Activated T-cell treated with anti-CD3 and anti-CD28 coated beads, Interleukin-2, amount 50 U/mL, for 24 hours (primary cell): ENCODE results near the gene PUM2.

Source experiments
- DNase-seq: peaks from one replicate; pipeline ENCODE4 v3.0.0-alpha.2; 2020
- H3K27ac Mint-ChIP-seq: 2 replicates; pipeline ENCODE4 v1.8.0; 2020; ENCODE audit warnings: mild to moderate bottlenecking, mixed read lengths
- H3K27me3 Mint-ChIP-seq: 2 replicates; pipeline ENCODE4 v1.8.0; 2020; ENCODE audit warnings: mixed read lengths
- H3K36me3 Mint-ChIP-seq: 2 replicates; pipeline ENCODE4 v1.8.0; 2020; ENCODE audit warnings: low read depth, mixed read lengths
- H3K4me1 Mint-ChIP-seq: 2 replicates; pipeline ENCODE4 v1.8.0; 2020; ENCODE audit warnings: low read depth, mixed read lengths
- H3K4me3 Mint-ChIP-seq: 2 replicates; pipeline ENCODE4 v1.8.0; 2020; ENCODE audit warnings: mild to moderate bottlenecking, moderate library complexity, mixed read lengths
- H3K9me3 Mint-ChIP-seq: 2 replicates; pipeline ENCODE4 v1.8.0; 2020; ENCODE audit warnings: mixed read lengths

Gene PUM2

GRCh38 chr2:20343128-20343527, 7.5 kb downstream of the PUM2 start:
- peaks cover 68% of the 10 kb centered on the region for H3K36me3 Mint-ChIP-seq
- no peak for DNase-seq
- peak overlapping the region; percentile 40 for H3K27ac Mint-ChIP-seq
- no peaks in the 10 kb centered on the region for H3K9me3 Mint-ChIP-seq
- no peaks in the 10 kb centered on the region for H3K27me3 Mint-ChIP-seq
- H3K4me1 Mint-ChIP-seq = peaks cover 81% of the 10 kb centered on the region
- no peak overlapping the region for H3K4me3 Mint-ChIP-seq

GRCh38 chr2:20339012-20339411, 11.6 kb downstream of the PUM2 start:
- no peaks in the 10 kb centered on the region for H3K9me3 Mint-ChIP-seq

GRCh38 chr2:20334605-20335203, 15.9 kb downstream of the PUM2 start:
- peaks cover 75% of the 10 kb centered on the region for H3K36me3 Mint-ChIP-seq
- peak overlapping the region; percentile 1 for H3K4me3 Mint-ChIP-seq
- peaks cover 10% of the 10 kb centered on the region for H3K9me3 Mint-ChIP-seq
- no peaks in the 10 kb centered on the region for H3K27me3 Mint-ChIP-seq
- H3K27ac Mint-ChIP-seq = peak overlapping the region; percentile 79
- DNase-seq = no peak
- peaks cover 84% of the 10 kb centered on the region for H3K4me1 Mint-ChIP-seq

More at GRCh38 chr2:20339012-20339411, 11.6 kb downstream of the PUM2 start:
- no peak overlapping the region for H3K4me3 Mint-ChIP-seq
- peaks cover 56% of the 10 kb centered on the region for H3K36me3 Mint-ChIP-seq
- no peaks in the 10 kb centered on the region for H3K27me3 Mint-ChIP-seq
- peaks cover 84% of the 10 kb centered on the region for H3K4me1 Mint-ChIP-seq
- DNase-seq = no peak
- H3K27ac Mint-ChIP-seq = no peak overlapping the region

- H3K4me3 Mint-ChIP-seq = no peak overlapping the region
- H3K9me3 Mint-ChIP-seq = peaks cover 10% of the 10 kb centered on the region
- H3K36me3 Mint-ChIP-seq = peaks cover 77% of the 10 kb centered on the region
- no peaks in the 10 kb centered on the region for H3K27me3 Mint-ChIP-seq
- H3K27ac Mint-ChIP-seq = peak overlapping the region; percentile 47
- DNase-seq = no peak
- peaks cover 83% of the 10 kb centered on the region for H3K4me1 Mint-ChIP-seq
These were observed 16.9 kb downstream of the PUM2 start for GRCh38 chr2:20333738-20334137.

- Mint-ChIP-seq H3K9me3 (peaks cover 10% of the 10 kb centered on the region), H3K27ac (peak overlapping the region; percentile 23), H3K4me3 (no peak overlapping the region), H3K27me3 (no peaks in the 10 kb centered on the region), H3K36me3 (peaks cover 90% of the 10 kb centered on the region), H3K4me1 (peaks cover 79% of the 10 kb centered on the region)
- no peak for DNase-seq
These were observed 20.5 kb downstream of the PUM2 start for GRCh38 chr2:20330192-20330591.

GRCh38 chr2:20327370-20327769, 23.3 kb downstream of the PUM2 start:
- Mint-ChIP-seq H3K27ac (peak overlapping the region; percentile 72), H3K9me3 (peaks cover 10% of the 10 kb centered on the region), H3K4me3 (no peak overlapping the region), H3K36me3 (peaks cover 95% of the 10 kb centered on the region), H3K4me1 (peaks cover 80% of the 10 kb centered on the region), H3K27me3 (no peaks in the 10 kb centered on the region)
- DNase-seq = no peak

DNA sequence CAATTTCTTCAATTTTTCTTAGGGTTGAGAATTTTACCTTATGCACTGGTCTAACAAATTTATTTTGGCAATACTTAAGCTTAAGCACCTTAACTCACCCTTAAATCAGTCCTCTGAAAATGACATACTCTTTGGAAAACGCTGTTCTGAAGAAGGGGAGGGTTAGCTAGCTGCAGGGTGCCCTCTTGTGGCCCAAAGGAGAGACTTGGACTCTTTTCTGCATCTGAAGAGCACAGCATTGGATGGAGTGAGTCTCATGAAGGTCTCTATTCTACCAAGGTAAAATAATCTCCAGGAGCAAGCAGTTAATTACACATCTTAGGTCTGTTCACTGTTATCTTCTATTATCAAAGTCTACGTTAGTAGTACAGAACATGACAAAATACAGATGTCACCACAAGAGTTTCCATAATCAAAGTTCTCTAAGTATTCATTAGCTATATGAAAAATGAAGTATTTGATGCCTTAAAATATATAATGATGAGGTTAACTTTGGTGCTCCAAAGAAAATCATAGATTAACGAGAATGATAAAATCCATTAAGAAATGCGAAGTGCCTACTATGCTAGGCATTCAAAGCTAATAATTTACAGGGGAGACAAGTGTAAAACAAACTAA, 24.4 kb downstream of the PUM2 start:
- Mint-ChIP-seq H3K4me3 (no peak overlapping the region), H3K27ac (peak overlapping the region; percentile 72), H3K4me1 (peaks cover 78% of the 10 kb centered on the region), H3K9me3 (peaks cover 6% of the 10 kb centered on the region), H3K27me3 (no peaks in the 10 kb centered on the region), H3K36me3 (peaks cover 92% of the 10 kb centered on the region)
- peak; percentile 55 for DNase-seq

GRCh38 chr2:20322527-20323300, 27.9 kb downstream of the PUM2 start:
- Mint-ChIP-seq H3K4me3 (no peak overlapping the region), H3K27me3 (no peaks in the 10 kb centered on the region), H3K36me3 (peaks cover 91% of the 10 kb centered on the region), H3K4me1 (peaks cover 67% of the 10 kb centered on the region), H3K27ac (peak overlapping the region; percentile 69), H3K9me3 (no peaks in the 10 kb centered on the region)
- DNase-seq = no peak

- no peak for DNase-seq
- Mint-ChIP-seq H3K27me3 (no peaks in the 10 kb centered on the region), H3K9me3 (no peaks in the 10 kb centered on the region), H3K4me3 (no peak overlapping the region), H3K36me3 (peaks cover 85% of the 10 kb centered on the region), H3K27ac (peak overlapping the region; percentile 64), H3K4me1 (peaks cover 56% of the 10 kb centered on the region)
These were observed 33.0 kb downstream of the PUM2 start for GRCh38 chr2:20317690-20318089.

GRCh38 chr2:20317197-20317596, 33.4 kb downstream of the PUM2 start:
- H3K4me1 Mint-ChIP-seq = peaks cover 55% of the 10 kb centered on the region
- peaks cover 84% of the 10 kb centered on the region for H3K36me3 Mint-ChIP-seq
- H3K4me3 Mint-ChIP-seq = no peak overlapping the region
- DNase-seq = no peak
- H3K9me3 Mint-ChIP-seq = no peaks in the 10 kb centered on the region
- peak overlapping the region; percentile 58 for H3K27ac Mint-ChIP-seq
- H3K27me3 Mint-ChIP-seq = no peaks in the 10 kb centered on the region

GRCh38 chr2:20314562-20315501, 35.8 kb downstream of the PUM2 start:
- peaks cover 85% of the 10 kb centered on the region for H3K36me3 Mint-ChIP-seq
- H3K9me3 Mint-ChIP-seq = no peaks in the 10 kb centered on the region
- peaks cover 45% of the 10 kb centered on the region for H3K4me1 Mint-ChIP-seq
- no peak for DNase-seq
- H3K4me3 Mint-ChIP-seq = no peak overlapping the region
- peak overlapping the region; percentile 34 for H3K27ac Mint-ChIP-seq
- no peaks in the 10 kb centered on the region for H3K27me3 Mint-ChIP-seq

GRCh38 chr2:20313659-20314058, 37.0 kb downstream of the PUM2 start:
- peaks cover 38% of the 10 kb centered on the region for H3K4me1 Mint-ChIP-seq
- H3K27ac Mint-ChIP-seq = no peak overlapping the region
- H3K36me3 Mint-ChIP-seq = peaks cover 85% of the 10 kb centered on the region
- no peaks in the 10 kb centered on the region for H3K9me3 Mint-ChIP-seq
- H3K27me3 Mint-ChIP-seq = no peaks in the 10 kb centered on the region
- H3K4me3 Mint-ChIP-seq = no peak overlapping the region
- DNase-seq = no peak

DNA sequence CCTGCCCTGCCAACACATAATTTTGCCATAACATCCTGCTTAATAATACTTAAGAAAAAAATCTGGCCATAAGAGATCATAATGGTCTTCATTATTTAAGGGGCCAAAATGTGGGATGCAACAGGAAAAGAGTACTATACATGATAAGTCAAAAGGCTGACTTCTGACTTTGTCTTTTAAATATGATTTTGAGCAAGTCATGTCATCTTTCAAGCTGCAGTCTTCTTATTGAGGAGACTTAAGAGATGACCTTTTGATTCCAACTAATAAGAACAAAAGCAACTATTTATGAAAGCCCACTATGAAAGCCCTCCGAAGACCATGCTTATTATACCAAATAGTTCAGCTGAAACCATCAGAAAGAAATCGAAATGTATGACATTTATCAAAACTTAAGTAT, 41.6 kb downstream of the PUM2 start:
- H3K9me3 Mint-ChIP-seq = no peaks in the 10 kb centered on the region
- H3K36me3 Mint-ChIP-seq = peaks cover 89% of the 10 kb centered on the region
- peak overlapping the region; percentile 64 for H3K27ac Mint-ChIP-seq
- H3K4me3 Mint-ChIP-seq = no peak overlapping the region
- peaks cover 21% of the 10 kb centered on the region for H3K4me1 Mint-ChIP-seq
- H3K27me3 Mint-ChIP-seq = no peaks in the 10 kb centered on the region
- DNase-seq = no peak

- H3K4me1 Mint-ChIP-seq = peaks cover 16% of the 10 kb centered on the region
- peaks cover 92% of the 10 kb centered on the region for H3K36me3 Mint-ChIP-seq
- H3K4me3 Mint-ChIP-seq = no peak overlapping the region
- no peak for DNase-seq
- no peaks in the 10 kb centered on the region for H3K27me3 Mint-ChIP-seq
- H3K9me3 Mint-ChIP-seq = no peaks in the 10 kb centered on the region
- H3K27ac Mint-ChIP-seq = peak overlapping the region; percentile 34
These were observed 43.3 kb downstream of the PUM2 start for GRCh38 chr2:20307311-20307710.
